Prostate gland (tissue), 2 donors: ENCODE results near the gene NUDT22.

Experiments used
- POLR2A ChIP-seq: fragments of 450-650 bp; IDR thresholded peaks from one replicate; pipeline ENCODE4 v1.6.1; 2016; ENCODE audit warnings: antibody characterized with exemption, mild to moderate bottlenecking
- TF ChIP-seq, protein P1 (sequence below), 4 experiments: fragments of 200-600 bp in 2 of 4; fragments of 450-650 bp in 2 of 4; sonication (generic) in 2 of 4; IDR thresholded peaks; 1 replicate in 3 of 4; 2 replicates in 1 of 4; pipeline ENCODE4 v1.5.1; 2016 to 2019; ENCODE audit warnings: antibody characterized with exemption in 4 of 4, mild to moderate bottlenecking in 2 of 4, moderate library complexity in 2 of 4

DNA sequence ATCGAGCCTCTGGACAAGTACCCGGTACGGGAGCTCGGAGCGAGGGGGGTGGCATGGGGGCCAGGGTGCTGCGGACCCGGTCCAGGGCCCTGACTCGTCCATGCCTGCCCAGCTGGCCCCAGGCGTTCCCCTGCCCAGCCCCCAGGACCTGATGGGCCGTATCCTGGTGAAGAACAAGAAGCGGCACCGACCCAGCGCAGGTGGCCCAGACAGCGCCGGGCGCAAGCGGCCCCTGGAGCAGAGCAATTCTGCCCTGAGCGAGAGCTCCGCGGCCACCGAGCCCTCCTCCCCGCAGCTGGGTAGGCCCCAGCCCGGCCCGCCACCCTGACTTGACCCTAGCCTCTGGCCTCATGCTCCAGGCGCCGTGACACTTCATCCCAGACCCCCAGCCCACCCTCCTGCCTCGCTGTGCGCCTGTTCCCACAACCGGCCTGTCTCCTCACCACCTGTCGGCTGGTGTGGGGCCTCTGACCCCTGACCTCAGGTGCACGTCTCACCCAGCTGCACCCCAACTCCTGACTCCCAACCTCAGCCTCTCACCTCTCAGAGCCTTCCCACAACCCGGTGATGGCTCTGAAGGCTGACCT is 33.0 kb downstream of the NUDT22 start:
- TF ChIP-seq, protein P1, sequence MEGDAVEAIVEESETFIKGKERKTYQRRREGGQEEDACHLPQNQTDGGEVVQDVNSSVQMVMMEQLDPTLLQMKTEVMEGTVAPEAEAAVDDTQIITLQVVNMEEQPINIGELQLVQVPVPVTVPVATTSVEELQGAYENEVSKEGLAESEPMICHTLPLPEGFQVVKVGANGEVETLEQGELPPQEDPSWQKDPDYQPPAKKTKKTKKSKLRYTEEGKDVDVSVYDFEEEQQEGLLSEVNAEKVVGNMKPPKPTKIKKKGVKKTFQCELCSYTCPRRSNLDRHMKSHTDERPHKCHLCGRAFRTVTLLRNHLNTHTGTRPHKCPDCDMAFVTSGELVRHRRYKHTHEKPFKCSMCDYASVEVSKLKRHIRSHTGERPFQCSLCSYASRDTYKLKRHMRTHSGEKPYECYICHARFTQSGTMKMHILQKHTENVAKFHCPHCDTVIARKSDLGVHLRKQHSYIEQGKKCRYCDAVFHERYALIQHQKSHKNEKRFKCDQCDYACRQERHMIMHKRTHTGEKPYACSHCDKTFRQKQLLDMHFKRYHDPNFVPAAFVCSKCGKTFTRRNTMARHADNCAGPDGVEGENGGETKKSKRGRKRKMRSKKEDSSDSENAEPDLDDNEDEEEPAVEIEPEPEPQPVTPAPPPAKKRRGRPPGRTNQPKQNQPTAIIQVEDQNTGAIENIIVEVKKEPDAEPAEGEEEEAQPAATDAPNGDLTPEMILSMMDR (IDR thresholded peaks at IDR 0.05) = no peak
- TF ChIP-seq POLR2A = no peak
